OCI-LY1 (cell line): Measurements from ENCODE around the gene JPT1.

ENCODE experiments used
- CTCF ChIP-seq: fragments of 200-600 bp; sonication (generic), shearing (Covaris generic); IDR thresholded peaks from 2 replicates; pipeline ENCODE4 v1.5.1; 2017; ENCODE audit warnings: mild to moderate bottlenecking, antibody characterized with exemption, low read length, moderate library complexity, mixed read lengths
- EZH2 ChIP-seq: fragments of 200-600 bp; sonication (generic), shearing (Covaris generic); IDR thresholded peaks from 2 replicates; pipeline ENCODE4 v1.8.0; 2017; ENCODE audit warnings: borderline replicate concordance, mixed run types, mild to moderate bottlenecking, antibody characterized with exemption, low read length, moderate library complexity, mixed read lengths

GRCh38 chr17:75109046-75109406 lies 45.3 kb downstream of the JPT1 start:
- TF ChIP-seq CTCF (no peak), EZH2 (no peak)
